ENCODE data around the gene GPI.
A peak's percentile ranks its signal among the peaks of the same experiment; 100 is the strongest.
"Not testable (repeated sequence)": the region's sequence is repeated elsewhere in the genome, so short reads cannot be mapped to it uniquely, and the experiment has no call there.

The GPI gene

GRCh38 chr19:34330116-34330515, 34.9 kb upstream of the GPI start:
- no peaks in the 10 kb centered on the region for H3K9me3 Mint-ChIP-seq
- H3K4me3 Mint-ChIP-seq: no peak overlapping the region
- no peaks in the 10 kb centered on the region for H3K4me1 Mint-ChIP-seq (ENCODE audit: low read depth)
- H3K36me3 Mint-ChIP-seq (ENCODE audit: low read depth): peaks cover 28% of the 10 kb centered on the region
- H3K27ac Mint-ChIP-seq: no peak overlapping the region
- no peaks in the 10 kb centered on the region for H3K27me3 Mint-ChIP-seq (ENCODE audit: low read depth)

GRCh38 chr19:34330596-34330995, 34.4 kb upstream of the GPI start:
- not testable (repeated sequence) for H3K27ac Mint-ChIP-seq; H3K27me3 Mint-ChIP-seq (ENCODE audit: low read depth); H3K4me3 Mint-ChIP-seq; H3K4me1 Mint-ChIP-seq (ENCODE audit: low read depth); H3K9me3 Mint-ChIP-seq
- peaks cover 28% of the 10 kb centered on the region for H3K36me3 Mint-ChIP-seq (ENCODE audit: low read depth)

GRCh38 chr19:34331596-34331995, 33.4 kb upstream of the GPI start:
- H3K36me3 Mint-ChIP-seq (ENCODE audit: low read depth): peaks cover 28% of the 10 kb centered on the region
- H3K27ac Mint-ChIP-seq; H3K4me1 Mint-ChIP-seq (ENCODE audit: low read depth): not testable (repeated sequence)

GRCh38 chr19:34332027-34332760, 32.8 kb upstream of the GPI start:
- H3K36me3 Mint-ChIP-seq (ENCODE audit: low read depth): peaks cover 30% of the 10 kb centered on the region
- no peaks in the 10 kb centered on the region for H3K27me3 Mint-ChIP-seq (ENCODE audit: low read depth)
- H3K4me3 Mint-ChIP-seq: no peak overlapping the region
- no peak overlapping the region for H3K27ac Mint-ChIP-seq
- H3K9me3 Mint-ChIP-seq: no peaks in the 10 kb centered on the region
- H3K4me1 Mint-ChIP-seq (ENCODE audit: low read depth): peaks cover 5% of the 10 kb centered on the region

More at GRCh38 chr19:34331596-34331995, 33.4 kb upstream of the GPI start:
- not testable (repeated sequence) for H3K9me3 Mint-ChIP-seq; H3K27me3 Mint-ChIP-seq (ENCODE audit: low read depth); H3K4me3 Mint-ChIP-seq

- Mint-ChIP-seq H3K27ac (no peak overlapping the region), H3K27me3 (ENCODE audit: low read depth) (no peaks in the 10 kb centered on the region), H3K4me1 (ENCODE audit: low read depth) (peaks cover 7% of the 10 kb centered on the region), H3K36me3 (ENCODE audit: low read depth) (peaks cover 26% of the 10 kb centered on the region), H3K4me3 (no peak overlapping the region), H3K9me3 (no peaks in the 10 kb centered on the region)
Measured at GRCh38 chr19:34335914-34336313, 29.1 kb upstream of the GPI start.

GRCh38 chr19:34336781-34337271, 28.2 kb upstream of the GPI start:
- no peaks in the 10 kb centered on the region for H3K9me3 Mint-ChIP-seq
- no peaks in the 10 kb centered on the region for H3K27me3 Mint-ChIP-seq (ENCODE audit: low read depth)
- peaks cover 7% of the 10 kb centered on the region for H3K4me1 Mint-ChIP-seq (ENCODE audit: low read depth)
- H3K36me3 Mint-ChIP-seq (ENCODE audit: low read depth): peaks cover 21% of the 10 kb centered on the region
- H3K27ac Mint-ChIP-seq: peak overlapping the region; percentile 29
- H3K4me3 Mint-ChIP-seq: no peak overlapping the region

GRCh38 chr19:34337739-34338138, 27.3 kb upstream of the GPI start:
- Mint-ChIP-seq H3K4me3 (no peak overlapping the region), H3K4me1 (ENCODE audit: low read depth) (peaks cover 7% of the 10 kb centered on the region), H3K27ac (no peak overlapping the region), H3K27me3 (ENCODE audit: low read depth) (no peaks in the 10 kb centered on the region), H3K36me3 (ENCODE audit: low read depth) (peaks cover 24% of the 10 kb centered on the region), H3K9me3 (no peaks in the 10 kb centered on the region)

- Mint-ChIP-seq H3K27ac (no peak overlapping the region), H3K4me1 (ENCODE audit: low read depth) (peaks cover 10% of the 10 kb centered on the region), H3K9me3 (no peaks in the 10 kb centered on the region), H3K36me3 (ENCODE audit: low read depth) (peaks cover 27% of the 10 kb centered on the region), H3K4me3 (no peak overlapping the region), H3K27me3 (ENCODE audit: low read depth) (no peaks in the 10 kb centered on the region)
Measured at GRCh38 chr19:34341935-34342680, 22.9 kb upstream of the GPI start.

- Mint-ChIP-seq H3K36me3 (ENCODE audit: low read depth) (peaks cover 26% of the 10 kb centered on the region), H3K4me1 (ENCODE audit: low read depth) (peaks cover 9% of the 10 kb centered on the region), H3K4me3 (no peak overlapping the region), H3K27ac (no peak overlapping the region), H3K27me3 (ENCODE audit: low read depth) (no peaks in the 10 kb centered on the region), H3K9me3 (no peaks in the 10 kb centered on the region)
Measured at GRCh38 chr19:34343751-34344150, 21.2 kb upstream of the GPI start.

- H3K36me3 Mint-ChIP-seq (ENCODE audit: low read depth): peaks cover 24% of the 10 kb centered on the region
Measured at GRCh38 chr19:34345947-34346351, 19.0 kb upstream of the GPI start.

GRCh38 chr19:34347561-34348165, 17.3 kb upstream of the GPI start:
- no peak overlapping the region for H3K27ac Mint-ChIP-seq

More at GRCh38 chr19:34345947-34346351, 19.0 kb upstream of the GPI start:
- Mint-ChIP-seq H3K9me3 (no peaks in the 10 kb centered on the region), H3K27me3 (ENCODE audit: low read depth) (no peaks in the 10 kb centered on the region), H3K4me3 (no peak overlapping the region), H3K27ac (no peak overlapping the region), H3K4me1 (ENCODE audit: low read depth) (peaks cover 20% of the 10 kb centered on the region)

GRCh38 chr19:34348899-34349487, 16.0 kb upstream of the GPI start:
- H3K36me3 Mint-ChIP-seq (ENCODE audit: low read depth): peaks cover 16% of the 10 kb centered on the region
- no peaks in the 10 kb centered on the region for H3K9me3 Mint-ChIP-seq
- H3K27ac Mint-ChIP-seq: peak overlapping the region; percentile 96
- H3K27me3 Mint-ChIP-seq (ENCODE audit: low read depth): no peaks in the 10 kb centered on the region
- peak overlapping the region; percentile 50 for H3K4me3 Mint-ChIP-seq
- H3K4me1 Mint-ChIP-seq (ENCODE audit: low read depth): peaks cover 26% of the 10 kb centered on the region

More at GRCh38 chr19:34347561-34348165, 17.3 kb upstream of the GPI start:
- Mint-ChIP-seq H3K36me3 (ENCODE audit: low read depth) (peaks cover 17% of the 10 kb centered on the region), H3K4me3 (no peak overlapping the region), H3K27me3 (ENCODE audit: low read depth) (no peaks in the 10 kb centered on the region), H3K9me3 (no peaks in the 10 kb centered on the region), H3K4me1 (ENCODE audit: low read depth) (peaks cover 27% of the 10 kb centered on the region)

- H3K4me1 Mint-ChIP-seq (ENCODE audit: low read depth): peaks cover 26% of the 10 kb centered on the region
- H3K4me3 Mint-ChIP-seq: peak overlapping the region; percentile 64
- H3K9me3 Mint-ChIP-seq: no peaks in the 10 kb centered on the region
- H3K36me3 Mint-ChIP-seq (ENCODE audit: low read depth): peaks cover 20% of the 10 kb centered on the region
- H3K27me3 Mint-ChIP-seq (ENCODE audit: low read depth): no peaks in the 10 kb centered on the region
- H3K27ac Mint-ChIP-seq: peak overlapping the region; percentile 96
Measured at GRCh38 chr19:34350161-34350561, 14.8 kb upstream of the GPI start.

- Mint-ChIP-seq H3K9me3 (no peaks in the 10 kb centered on the region), H3K4me3 (peak overlapping the region; percentile 26), H3K27ac (peak overlapping the region; percentile 80), H3K27me3 (ENCODE audit: low read depth) (no peaks in the 10 kb centered on the region), H3K36me3 (ENCODE audit: low read depth) (peaks cover 14% of the 10 kb centered on the region), H3K4me1 (ENCODE audit: low read depth) (peaks cover 20% of the 10 kb centered on the region)
Measured at GRCh38 chr19:34351382-34351826, 13.6 kb upstream of the GPI start.
